ENCODE results near the gene AP3S2. TPM values are rescaled to one million over a fixed set of nuclear protein-coding genes. Genes with fewer than 3 reads are reported as not detected.

AP3S2 gene
- total and polyA plus RNA-seq, 3 donors from 2014 or later: 31.9 to 53.0 (median 45.8) TPM

GRCh38 chr15:89797678-89798201 lies 96.1 kb downstream of the AP3S2 start:
- Histone ChIP-seq H3K27me3 (no peaks in the 10 kb centered on the region), H3K36me3 (ENCODE audit: low read depth, missing control alignments) (no peaks in the 10 kb centered on the region), H3K4me1 (no peaks in the 10 kb centered on the region), H3K4me3 (no peak overlapping the region), H3K27ac (no peak overlapping the region), H3K9me3 (no peaks in the 10 kb centered on the region)
- TF ChIP-seq POLR2A (IDR thresholded peaks at IDR 0.05) (no peak), CTCF (IDR thresholded peaks at IDR 0.05) (no peak)
- DNase-seq: no peak
- intact Hi-C loops (cut with DNase I; ENCODE audit: low total_unique reads): no loop called here
- 89 to 96% methylated on average over 4 of the region's 4 CpGs for WGBS, 2 donors

GRCh38 chr15:89795996-89796395 lies 97.8 kb downstream of the AP3S2 start:
- no peak for DNase-seq
- no peaks in the 10 kb centered on the region for H3K27me3 ChIP-seq
- H3K9me3 ChIP-seq: no peaks in the 10 kb centered on the region
- H3K4me1 ChIP-seq: no peaks in the 10 kb centered on the region
- no peak overlapping the region for H3K27ac ChIP-seq
- intact Hi-C loops (cut with DNase I; ENCODE audit: low total_unique reads): no loop called here
- TF ChIP-seq CTCF (IDR thresholded peaks at IDR 0.05) (no peak), POLR2A (IDR thresholded peaks at IDR 0.05) (no peak)
- no peak overlapping the region for H3K4me3 ChIP-seq
- H3K36me3 ChIP-seq (ENCODE audit: low read depth, missing control alignments): no peaks in the 10 kb centered on the region

GRCh38 chr15:89794627-89795241 lies 99.1 kb downstream of the AP3S2 start:
- intact Hi-C loops (cut with DNase I; ENCODE audit: low total_unique reads): no loop called here
- no peak for DNase-seq
- Histone ChIP-seq H3K9me3 (no peaks in the 10 kb centered on the region), H3K4me3 (no peak overlapping the region), H3K27me3 (no peaks in the 10 kb centered on the region), H3K4me1 (no peaks in the 10 kb centered on the region), H3K27ac (no peak overlapping the region), H3K36me3 (ENCODE audit: low read depth, missing control alignments) (no peaks in the 10 kb centered on the region)
- 42 to 51% methylated on average over 5 of the region's 5 CpGs for WGBS, 2 donors
- TF ChIP-seq POLR2A (IDR thresholded peaks at IDR 0.05) (no peak), CTCF (IDR thresholded peaks at IDR 0.05) (no peak)

- WGBS, 2 donors: 94 to 96% methylated on average over 22 of the region's 22 CpGs
- H3K36me3 ChIP-seq (ENCODE audit: low read depth, missing control alignments): no peaks in the 10 kb centered on the region
- no peak for TF ChIP-seq POLR2A (IDR thresholded peaks at IDR 0.05)
- TF ChIP-seq CTCF (IDR thresholded peaks at IDR 0.05): no peak
Observed at GRCh38 chr15:89792106-89792805, 101.5 kb downstream of the AP3S2 start.

More at GRCh38 chr15:89792106-89792805, 101.5 kb downstream of the AP3S2 start:
- no peaks in the 10 kb centered on the region for H3K4me1 ChIP-seq
- intact Hi-C loops (cut with DNase I; ENCODE audit: low total_unique reads): no loop called here
- H3K4me3 ChIP-seq: no peak overlapping the region
- no peaks in the 10 kb centered on the region for H3K27me3 ChIP-seq
- no peak overlapping the region for H3K27ac ChIP-seq
- H3K9me3 ChIP-seq: no peaks in the 10 kb centered on the region
- DNase-seq: no peak

Measured in testis (tissue), 3 donors.